Stimulated activated naive B cell treated with anti-CD40 and anti-IgM and Interleukin-4, amounts not matched to agents 10 μg/mL and 1 μg/mL and 100 μg/mL, for 72 hours (primary cell): ENCODE results near the gene ANXA2R.
"Not testable (repeated sequence)": the region's sequence is repeated elsewhere in the genome, so short reads cannot be mapped to it uniquely, and the experiment has no call there.

Experiments used
- ATAC-seq, 2 donors: fragments of 150-1000 bp; cut with Tn5 transposase; replicated peaks; 2 replicates each; pipeline ENCODE4 v1.10.0; 2021; ENCODE audit warnings: moderate library complexity in 1 of 2
- DNase-seq: peaks from one replicate; pipeline ENCODE4 v3.0.0; 2021
- H3K27ac Mint-ChIP-seq: one replicate; pipeline ENCODE4 v1.8.0; 2022; ENCODE audit warnings: mild to moderate bottlenecking, mixed read lengths
- H3K27me3 Mint-ChIP-seq, 2 donors: one replicate each; pipeline ENCODE4 v1.8.0; 2022; ENCODE audit warnings: mixed read lengths in 2 of 2
- H3K36me3 Mint-ChIP-seq, 2 donors: one replicate each; pipeline ENCODE4 v1.8.0; 2022; ENCODE audit warnings: mixed read lengths in 2 of 2, mild to moderate bottlenecking in 1 of 2
- H3K4me1 Mint-ChIP-seq, 2 donors: one replicate each; pipeline ENCODE4 v1.8.0; 2022; ENCODE audit warnings: mixed read lengths in 2 of 2, mild to moderate bottlenecking in 1 of 2
- H3K4me3 Mint-ChIP-seq, 2 donors: one replicate each; pipeline ENCODE4 v1.8.0; 2022; ENCODE audit warnings: mild to moderate bottlenecking in 2 of 2, mixed read lengths in 2 of 2, moderate library complexity in 1 of 2
- H3K9me3 Mint-ChIP-seq, 2 donors: one replicate each; pipeline ENCODE4 v1.8.0; 2022; ENCODE audit warnings: mixed read lengths in 2 of 2, mild to moderate bottlenecking in 1 of 2

ANXA2R gene

DNA sequence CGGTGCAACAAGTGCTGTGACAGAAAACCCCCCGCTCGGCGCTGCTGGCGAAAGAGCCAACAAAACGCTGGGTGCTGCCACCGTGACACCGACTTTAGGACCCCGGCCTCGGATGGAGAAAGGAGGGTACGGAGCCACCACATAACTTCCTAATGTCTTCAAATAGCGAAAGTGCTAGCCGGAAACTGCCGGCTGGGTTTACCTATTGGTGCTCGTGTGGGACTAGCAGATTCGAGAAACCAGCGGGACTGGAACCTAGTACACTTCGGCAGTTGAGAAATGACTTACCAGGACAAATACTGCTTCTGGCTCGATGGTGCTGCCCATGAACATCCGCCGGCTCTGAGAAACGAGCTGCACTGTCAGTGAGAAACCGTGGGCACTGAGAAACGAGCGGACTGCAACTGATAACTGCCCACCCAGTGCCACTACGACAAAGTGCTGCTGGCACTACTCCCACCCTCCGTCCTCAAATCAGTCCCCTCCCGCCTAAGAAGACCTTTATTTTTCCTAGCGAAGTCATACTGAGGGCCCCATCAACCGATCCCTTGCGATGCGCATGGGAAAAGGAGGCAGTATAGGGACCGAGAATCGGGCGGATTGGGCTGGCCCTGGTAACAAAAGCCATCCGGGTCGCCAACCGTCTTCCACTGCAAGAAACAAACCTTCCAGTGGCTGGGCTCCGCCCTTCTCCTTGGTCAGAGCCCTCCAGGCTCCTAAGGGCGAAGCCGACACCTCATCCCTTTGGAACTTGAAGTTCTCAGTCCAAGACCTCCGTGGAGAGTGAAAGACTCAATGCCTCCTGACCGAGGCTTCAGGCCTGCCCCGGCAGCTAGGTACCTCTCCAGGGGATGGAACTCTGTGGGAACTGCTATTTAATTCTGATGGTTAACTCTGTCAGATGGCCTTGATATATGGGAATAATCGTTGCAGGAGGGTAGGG is 27.0 kb upstream of the ANXA2R start:
- peaks cover 29 to 34% of the 10 kb centered on the region in 2 donors for H3K4me1 Mint-ChIP-seq
- peak; percentile 57 to 69 for ATAC-seq

GRCh38 chr5:43065948-43066798 is 26.1 kb upstream of the ANXA2R start:
- DNase-seq (peak; percentile 70), ATAC-seq (peak; percentile 48 to 60)
- H3K4me1 Mint-ChIP-seq, result peaks cover 30 to 34% of the 10 kb centered on the region in 2 donors
- no peaks in the 10 kb centered on the region for H3K9me3 Mint-ChIP-seq
- H3K4me3 Mint-ChIP-seq, result peak overlapping the region; percentile 93 to 100
- no peaks in the 10 kb centered on the region for H3K27me3 Mint-ChIP-seq
- H3K27ac Mint-ChIP-seq, result peak overlapping the region; percentile 100
- H3K36me3 Mint-ChIP-seq, result peaks cover 17 to 32% of the 10 kb centered on the region in 2 donors

More for the DNA sequence above, 27.0 kb upstream of the ANXA2R start:
- Mint-ChIP-seq H3K9me3 (no peaks in the 10 kb centered on the region), H3K27me3 (no peaks in the 10 kb centered on the region), H3K27ac (peak overlapping the region; percentile 100), H3K4me3 (peak overlapping the region; percentile 93 to 100), H3K36me3 (peaks cover 20 to 35% of the 10 kb centered on the region in 2 donors)
- DNase-seq, result peak; percentile 81

DNA sequence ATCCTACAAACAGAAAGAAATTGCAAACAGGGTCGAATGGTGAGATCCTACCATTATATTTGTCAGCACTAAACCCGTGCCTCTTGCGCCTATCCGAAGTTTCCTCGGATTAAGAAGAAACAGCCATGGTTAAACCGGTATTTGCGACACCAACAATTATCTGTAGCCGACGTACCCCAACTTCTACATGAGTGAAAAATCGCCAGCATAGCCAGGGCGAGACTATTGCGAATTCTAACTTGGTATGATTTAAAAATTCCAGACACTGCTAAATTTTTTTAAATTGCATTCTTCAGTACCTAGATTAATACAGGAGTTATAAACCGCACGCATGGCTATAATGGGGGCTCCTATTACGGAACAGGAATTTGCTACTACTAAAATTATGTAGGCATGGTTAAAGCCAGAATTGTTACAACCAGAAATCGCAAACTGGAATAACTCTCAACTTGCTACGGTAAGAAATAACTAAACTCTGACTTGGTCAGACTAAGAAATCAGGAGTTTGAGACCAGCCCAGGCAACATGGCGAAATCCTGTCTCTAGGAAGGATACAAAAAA is 25.3 kb upstream of the ANXA2R start:
- ATAC-seq (no peak), DNase-seq (no peak)
- H3K36me3 Mint-ChIP-seq, result peaks cover 12 to 28% of the 10 kb centered on the region in 2 donors
- peaks cover 28 to 34% of the 10 kb centered on the region in 2 donors for H3K4me1 Mint-ChIP-seq
- no peaks in the 10 kb centered on the region for H3K9me3 Mint-ChIP-seq
- no peaks in the 10 kb centered on the region for H3K27me3 Mint-ChIP-seq
- H3K27ac Mint-ChIP-seq, result peak overlapping the region; percentile 100
- H3K4me3 Mint-ChIP-seq, result peak overlapping the region; percentile 93 to 100

DNA sequence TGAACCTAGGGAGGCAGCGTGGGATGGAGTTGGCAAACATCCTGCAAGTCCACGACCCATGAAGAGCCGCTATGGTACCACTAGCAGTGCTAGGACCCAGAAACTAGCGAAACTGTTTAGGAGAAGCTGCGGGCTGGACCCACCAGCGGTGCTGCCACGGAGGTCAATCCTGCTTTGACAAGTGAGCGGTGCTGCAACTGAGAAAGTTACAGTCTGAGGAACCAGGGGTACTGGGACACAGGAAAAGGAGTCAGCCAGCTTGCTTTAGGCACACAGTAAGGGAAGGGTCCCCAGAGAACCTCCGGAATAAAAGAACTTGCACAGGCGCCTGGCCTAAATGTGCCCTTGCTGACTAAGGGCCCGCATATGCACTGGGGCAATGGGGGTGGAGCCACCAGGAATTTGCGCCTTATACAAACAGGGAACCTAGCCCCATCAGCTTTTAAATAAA is 23.6 kb upstream of the ANXA2R start:
- ATAC-seq (no peak), DNase-seq (no peak)
- Mint-ChIP-seq H3K4me1 (peaks cover 27 to 31% of the 10 kb centered on the region in 2 donors), H3K36me3 (peaks cover 10 to 27% of the 10 kb centered on the region in 2 donors), H3K9me3 (no peaks in the 10 kb centered on the region), H3K27ac (peak overlapping the region; percentile 76), H3K27me3 (no peaks in the 10 kb centered on the region), H3K4me3 (peak overlapping the region in 1 of 2 donors; percentile 69)

DNA sequence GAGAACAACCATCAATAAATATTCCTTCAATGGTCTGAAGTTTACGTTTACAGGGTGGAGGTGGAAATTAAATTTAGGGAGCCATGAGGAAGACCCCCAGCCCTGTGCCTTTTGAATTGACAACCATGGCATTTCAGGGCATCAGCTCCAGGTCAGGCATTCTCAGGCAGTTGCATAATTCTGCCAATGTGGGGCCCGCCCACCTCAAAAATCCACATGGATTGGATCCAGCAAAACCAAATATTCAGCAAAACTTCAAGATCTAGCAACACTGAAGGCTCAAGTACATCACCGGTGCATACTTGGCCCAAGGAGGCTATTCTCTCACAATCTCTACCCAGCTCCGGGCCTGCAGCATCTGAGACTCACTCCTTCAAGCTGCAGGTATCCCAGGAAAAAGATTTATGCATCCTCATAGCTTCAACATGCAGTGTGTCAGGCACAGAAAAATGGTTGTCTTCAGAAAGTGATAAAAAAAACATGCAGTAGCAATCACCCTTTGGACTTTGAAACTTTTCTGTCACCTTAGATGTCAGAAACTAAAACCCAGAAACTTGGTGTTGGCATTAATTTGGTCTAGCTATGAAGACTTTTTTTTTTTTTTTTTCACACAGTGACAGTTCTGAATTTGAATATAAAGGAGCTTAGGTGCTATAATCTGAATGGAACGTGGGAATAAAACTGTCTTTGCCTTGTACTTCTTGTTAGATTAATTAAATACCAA is 21.4 kb upstream of the ANXA2R start:
- no peak overlapping the region for H3K4me3 Mint-ChIP-seq
- H3K36me3 Mint-ChIP-seq, result peaks cover 8 to 16% of the 10 kb centered on the region in 2 donors

GRCh38 chr5:43060020-43060419 is 19.9 kb upstream of the ANXA2R start:
- DNase-seq, H3K27me3 Mint-ChIP-seq, ATAC-seq, H3K27ac Mint-ChIP-seq, H3K9me3 Mint-ChIP-seq, H3K4me3 Mint-ChIP-seq: not testable (repeated sequence)
- H3K36me3 Mint-ChIP-seq, result peaks cover 6 to 19% of the 10 kb centered on the region in 2 donors
- H3K4me1 Mint-ChIP-seq, result peaks cover 11 to 14% of the 10 kb centered on the region in 2 donors

More for the DNA sequence above, 21.4 kb upstream of the ANXA2R start:
- H3K9me3 Mint-ChIP-seq, result no peaks in the 10 kb centered on the region
- no peak for ATAC-seq
- no peaks in the 10 kb centered on the region for H3K27me3 Mint-ChIP-seq
- DNase-seq, result no peak
- no peak overlapping the region for H3K27ac Mint-ChIP-seq
- peaks cover 13 to 14% of the 10 kb centered on the region in 2 donors for H3K4me1 Mint-ChIP-seq

- not testable (repeated sequence) for H3K9me3 Mint-ChIP-seq, DNase-seq, H3K27ac Mint-ChIP-seq, H3K4me1 Mint-ChIP-seq, H3K4me3 Mint-ChIP-seq, H3K27me3 Mint-ChIP-seq, ATAC-seq
- H3K36me3 Mint-ChIP-seq, result peaks cover 7 to 16% of the 10 kb centered on the region in 2 donors
Measured at GRCh38 chr5:43055098-43055497, 15.0 kb upstream of the ANXA2R start.

- H3K4me1 Mint-ChIP-seq, result peaks cover 3 to 10% of the 10 kb centered on the region in 2 donors
- peaks cover 2 to 10% of the 10 kb centered on the region in 2 donors for H3K36me3 Mint-ChIP-seq
- DNase-seq (no peak), ATAC-seq (peak; percentile 59 to 87)
- H3K9me3 Mint-ChIP-seq, result no peaks in the 10 kb centered on the region
- no peak overlapping the region for H3K27ac Mint-ChIP-seq
- no peaks in the 10 kb centered on the region for H3K27me3 Mint-ChIP-seq
- H3K4me3 Mint-ChIP-seq, result no peak overlapping the region
Measured at GRCh38 chr5:43051684-43052083, 11.6 kb upstream of the ANXA2R start.

DNA sequence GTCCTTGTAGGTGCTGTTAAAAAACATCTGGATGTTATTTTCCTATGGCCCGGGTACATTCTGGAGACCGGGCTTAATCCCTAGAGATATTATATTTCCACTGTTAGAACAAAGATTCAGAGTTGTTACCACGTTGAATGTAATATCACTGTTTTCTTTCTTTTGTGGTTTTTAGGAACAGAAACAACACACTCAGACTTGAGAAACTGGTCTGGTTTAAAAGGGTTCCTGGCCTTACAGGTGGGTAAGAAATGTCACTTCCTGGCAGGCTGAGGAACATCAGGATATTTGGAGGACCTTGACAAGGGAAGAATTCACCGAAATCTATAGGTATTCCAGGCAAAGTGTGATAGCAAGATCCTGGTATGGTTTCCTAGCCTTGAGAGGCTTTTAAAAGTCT is 10.3 kb upstream of the ANXA2R start:
- Mint-ChIP-seq H3K36me3 (peaks cover 2 to 3% of the 10 kb centered on the region in 2 donors), H3K4me1 (peaks cover 3 to 10% of the 10 kb centered on the region in 2 donors), H3K27ac (no peak overlapping the region), H3K9me3 (no peaks in the 10 kb centered on the region), H3K4me3 (no peak overlapping the region), H3K27me3 (no peaks in the 10 kb centered on the region)
- ATAC-seq (peak in 1 of 2 donors; percentile 10), DNase-seq (no peak)

GRCh38 chr5:43049236-43049635 is 9.1 kb upstream of the ANXA2R start:
- Mint-ChIP-seq H3K27me3 (no peaks in the 10 kb centered on the region), H3K4me3 (no peak overlapping the region), H3K9me3 (no peaks in the 10 kb centered on the region), H3K36me3 (peaks cover 2 to 3% of the 10 kb centered on the region in 2 donors), H3K4me1 (peaks cover 6 to 10% of the 10 kb centered on the region in 2 donors), H3K27ac (no peak overlapping the region)
- DNase-seq (no peak), ATAC-seq (no peak)

DNA sequence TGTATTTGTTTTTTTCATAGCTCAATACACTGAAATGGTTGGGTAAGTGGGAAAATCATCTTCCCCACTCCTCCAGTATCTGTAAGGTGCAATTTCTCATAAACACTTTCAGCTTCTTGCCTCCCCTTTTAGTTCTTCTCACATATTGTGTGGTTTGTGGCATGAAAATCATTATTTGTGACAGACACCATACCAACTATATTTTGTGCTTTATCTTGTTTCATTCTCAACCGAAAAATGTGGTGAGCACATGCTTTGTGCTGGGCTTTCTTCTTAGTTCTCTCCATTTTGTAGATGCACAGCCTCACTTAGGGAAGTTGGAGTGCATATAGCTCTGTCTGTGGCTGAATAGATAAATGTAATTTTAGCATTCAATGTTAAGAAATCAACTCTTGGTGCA is 6.4 kb upstream of the ANXA2R start:
- H3K4me1 Mint-ChIP-seq, result peaks cover 5 to 23% of the 10 kb centered on the region in 2 donors
- H3K36me3 Mint-ChIP-seq, result no peaks in the 10 kb centered on the region
- no peaks in the 10 kb centered on the region for H3K27me3 Mint-ChIP-seq
- no peak overlapping the region for H3K4me3 Mint-ChIP-seq
- DNase-seq (no peak), ATAC-seq (no peak)
- H3K9me3 Mint-ChIP-seq, result no peaks in the 10 kb centered on the region
- no peak overlapping the region for H3K27ac Mint-ChIP-seq

DNA sequence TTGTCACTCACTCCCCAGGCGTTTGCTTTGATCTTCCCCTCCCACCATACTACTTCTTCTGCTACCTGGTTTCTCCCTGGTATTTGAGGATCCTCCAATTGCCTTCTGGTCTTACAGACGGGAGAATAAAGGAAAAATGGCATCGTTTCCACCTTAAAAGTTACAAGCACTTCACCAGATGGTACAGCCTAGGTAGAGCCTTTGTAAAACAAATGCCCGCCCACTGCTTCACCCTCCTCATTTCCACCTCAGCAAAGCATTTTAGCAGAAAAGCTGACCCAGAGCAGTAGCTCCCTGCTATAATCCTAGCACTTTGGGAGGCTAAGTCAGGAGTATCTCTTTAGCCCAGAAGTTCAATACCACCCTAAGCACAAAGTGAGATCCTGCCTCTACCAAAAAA is 5.1 kb upstream of the ANXA2R start:
- no peaks in the 10 kb centered on the region for H3K9me3 Mint-ChIP-seq
- H3K27me3 Mint-ChIP-seq, result no peaks in the 10 kb centered on the region
- no peak overlapping the region for H3K4me3 Mint-ChIP-seq
- DNase-seq (no peak), ATAC-seq (no peak)
- H3K27ac Mint-ChIP-seq, result no peak overlapping the region
- H3K4me1 Mint-ChIP-seq, result peaks cover 5 to 20% of the 10 kb centered on the region in 2 donors
- H3K36me3 Mint-ChIP-seq, result no peaks in the 10 kb centered on the region

- H3K36me3 Mint-ChIP-seq, result no peaks in the 10 kb centered on the region
- H3K27me3 Mint-ChIP-seq, result no peaks in the 10 kb centered on the region
- DNase-seq, result no peak
- no peak overlapping the region for H3K27ac Mint-ChIP-seq
- no peak overlapping the region for H3K4me3 Mint-ChIP-seq
- ATAC-seq, result no peak
- H3K9me3 Mint-ChIP-seq, result no peaks in the 10 kb centered on the region
- H3K4me1 Mint-ChIP-seq, result peaks cover 10 to 20% of the 10 kb centered on the region in 2 donors
Measured at GRCh38 chr5:43044181-43044914, 4.2 kb upstream of the ANXA2R start.
